C4-2B (cell line): ENCODE data around the gene LCP2.

Source experiments
- CTCF ChIP-seq: fragments of 450-650 bp; conservative IDR thresholded peaks from 2 replicates; pipeline ENCODE4 v1.5.1; 2017; ENCODE audit warnings: mild to moderate bottlenecking
- ZFX ChIP-seq: fragments of 450-650 bp; IDR thresholded peaks from 2 replicates; pipeline ENCODE4 v1.6.1; 2017

GRCh38 chr5:170305016-170305645 is 7.6 kb upstream of the LCP2 start:
- TF ChIP-seq CTCF (no peak), ZFX (no peak)
